D721Med (cell line): ENCODE data around the gene OR5K2.

Source experiments
- DNase-seq: peaks from one replicate; pipeline ENCODE4 v3.0.0; 2011; ENCODE audit warnings: low spot score; ENCODE audit not compliant: insufficient read length
- FAIRE-seq: peaks from 2 replicates; lab custom pipeline; 2011; peaks lifted over from hg19 to GRCh38; lab: Jason Lieb, UNC
- CTCF ChIP-seq: IDR thresholded peaks from 2 replicates; pipeline ENCODE4 v1.5.1; 2012; ENCODE audit warnings: mild to moderate bottlenecking, control low read depth; ENCODE audit not compliant: insufficient read depth; ENCODE audit errors: missing control alignments

OR5K2 gene

GRCh38 chr3:98519351-98519750 is 21.9 kb downstream of the OR5K2 start:
- FAIRE-seq (no peak), DNase-seq (no peak)
- TF ChIP-seq CTCF: no peak

GRCh38 chr3:98521897-98522543 is 24.5 kb downstream of the OR5K2 start:
- no peak for FAIRE-seq
- DNase-seq: no peak
- no peak for TF ChIP-seq CTCF

- DNase-seq (peak; percentile 42), FAIRE-seq (no peak)
- no peak for TF ChIP-seq CTCF
Observed at GRCh38 chr3:98522544-98523281, 25.2 kb downstream of the OR5K2 start, which contains the start of gene CLDND1. TSS of gene CLDND1 (minus strand) at chr3:98522902. CDS start at chr3:98521424, 1,478 bp downstream.

DNA sequence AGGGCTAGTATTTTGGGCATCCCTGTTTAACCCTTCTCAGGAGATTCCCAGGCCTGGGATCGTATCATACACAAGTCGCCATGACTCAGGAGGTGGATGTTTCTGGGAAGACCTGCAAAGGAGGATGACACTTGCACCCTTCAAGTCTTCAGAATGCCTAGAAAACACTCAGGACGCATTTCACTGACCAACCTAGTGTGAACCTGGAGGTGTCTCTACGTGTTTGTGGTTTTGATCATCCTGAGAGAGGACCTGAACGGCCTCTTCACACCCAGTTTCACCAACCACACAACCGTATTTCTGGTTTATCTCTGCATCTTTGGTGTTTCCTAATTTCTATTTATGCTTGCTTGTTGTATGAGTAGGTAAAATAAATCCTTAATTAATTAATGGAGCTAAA is 28.0 kb downstream of the OR5K2 start:
- no peak for DNase-seq
- no peak for TF ChIP-seq CTCF
- FAIRE-seq: no peak

- no peak for TF ChIP-seq CTCF
- FAIRE-seq (no peak), DNase-seq (no peak)
Observed at GRCh38 chr3:98528474-98529346, 31.2 kb downstream of the OR5K2 start.

DNA sequence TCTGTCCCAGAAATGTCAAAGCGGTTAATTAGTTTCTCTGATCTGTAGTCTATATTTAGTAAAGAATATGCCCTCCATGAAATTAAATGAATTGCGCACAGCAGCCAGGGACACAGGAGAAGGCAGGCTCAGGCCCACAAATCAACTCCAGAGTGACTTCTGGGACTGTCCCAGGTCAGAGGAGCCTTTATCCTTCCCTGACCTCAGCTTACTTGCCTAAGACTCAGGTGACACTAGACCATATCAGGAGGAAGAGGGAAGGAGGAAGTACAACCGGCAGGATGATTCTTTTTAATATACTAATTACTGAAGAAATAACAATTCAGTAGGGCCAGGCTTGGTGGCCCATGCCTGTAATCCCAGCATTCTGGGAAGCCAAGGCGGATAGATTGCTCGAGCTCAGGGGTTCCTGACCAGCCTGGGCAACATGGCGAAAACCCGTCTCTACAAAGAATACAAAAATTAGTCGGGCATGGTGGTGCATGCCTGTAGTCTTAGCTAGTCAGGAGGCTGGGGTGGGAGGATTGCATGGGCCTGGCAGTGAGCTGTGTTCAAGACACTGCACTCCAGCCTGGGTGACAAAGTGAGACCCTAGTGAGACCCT is 32.5 kb downstream of the OR5K2 start:
- FAIRE-seq (no peak), DNase-seq (no peak)
- TF ChIP-seq CTCF: no peak
